OCI-LY1 (cell line): ENCODE data around the gene TRABD2B.

Source experiments
- H2AFZ ChIP-seq: fragments of 200-600 bp; sonication (generic), shearing (Covaris generic); 2 replicates; pipeline ENCODE4 v1.6.0; 2014; ENCODE audit warnings: antibody characterized with exemption, mild to moderate bottlenecking, low read length
- H3F3A ChIP-seq: fragments of 200-600 bp; sonication (generic), shearing (Covaris generic); 2 replicates; pipeline ENCODE4 v1.6.0; 2014; ENCODE audit warnings: mild to moderate bottlenecking, antibody characterized with exemption, low read length, moderate library complexity; ENCODE audit not compliant: insufficient read depth
- H3K27ac ChIP-seq: fragments of 200-600 bp; sonication (generic); 2 replicates; pipeline ENCODE4 v1.5.1; 2014; ENCODE audit warnings: low read length, mixed run types, mild to moderate bottlenecking, low read depth; ENCODE audit not compliant: poor library complexity, severe bottlenecking
- H3K27me3 ChIP-seq: fragments of 200-600 bp; sonication (generic); 2 replicates; pipeline ENCODE4 v1.6.0; 2014; ENCODE audit warnings: antibody characterized with exemption, mild to moderate bottlenecking, low read length, moderate library complexity; ENCODE audit not compliant: insufficient read depth
- H3K36me3 ChIP-seq: fragments of 200-600 bp; sonication (generic); 2 replicates; pipeline ENCODE4 v1.6.1; 2014; ENCODE audit warnings: mild to moderate bottlenecking, antibody characterized with exemption, low read length, moderate library complexity, mixed read lengths; ENCODE audit not compliant: insufficient read depth
- H3K4me1 ChIP-seq: fragments of 200-600 bp; sonication (generic); 2 replicates; pipeline ENCODE4 v1.5.1; 2014; ENCODE audit warnings: mild to moderate bottlenecking, low read length, moderate library complexity; ENCODE audit not compliant: insufficient read depth, severe bottlenecking
- H3K4me2 ChIP-seq: fragments of 200-600 bp; sonication (generic), shearing (Covaris generic); 2 replicates; pipeline ENCODE4 v1.6.1; 2014; ENCODE audit warnings: low read length
- H3K4me3 ChIP-seq: fragments of 200-600 bp; sonication (generic); 2 replicates; pipeline ENCODE4 v1.5.1; 2014; ENCODE audit warnings: low read length, low read depth, mild to moderate bottlenecking, mixed read lengths; ENCODE audit not compliant: poor library complexity, severe bottlenecking
- H3K79me2 ChIP-seq: fragments of 200-600 bp; shearing (Covaris generic); 2 replicates; pipeline ENCODE4 v1.6.1; 2016; ENCODE audit warnings: mixed run types, low read length, mixed read lengths; ENCODE audit not compliant: insufficient read depth
- H3K9ac ChIP-seq: fragments of 200-600 bp; sonication (generic), shearing (Covaris generic); 2 replicates; pipeline ENCODE4 v1.6.1; 2014; ENCODE audit warnings: mild to moderate bottlenecking, low read length, mixed read lengths
- H3K9me2 ChIP-seq: fragments of 200-600 bp; sonication (generic), shearing (Covaris generic); 2 replicates; pipeline ENCODE4 v1.6.1; 2014; ENCODE audit warnings: low read depth, mild to moderate bottlenecking, low read length, mixed read lengths
- H3K9me3 ChIP-seq: fragments of 200-600 bp; shearing (Covaris generic); 2 replicates; pipeline ENCODE4 v1.6.1; 2014; ENCODE audit warnings: low read length, mixed read lengths
- H4K20me1 ChIP-seq: fragments of 200-600 bp; sonication (generic), shearing (Covaris generic); 2 replicates; pipeline ENCODE4 v1.6.0; 2016; ENCODE audit warnings: mild to moderate bottlenecking, low read length; ENCODE audit not compliant: insufficient read depth
- CTCF ChIP-seq: fragments of 200-600 bp; sonication (generic), shearing (Covaris generic); IDR thresholded peaks from 2 replicates; pipeline ENCODE4 v1.5.1; 2017; ENCODE audit warnings: mild to moderate bottlenecking, antibody characterized with exemption, low read length, moderate library complexity, mixed read lengths
- EZH2 ChIP-seq: fragments of 200-600 bp; sonication (generic), shearing (Covaris generic); IDR thresholded peaks from 2 replicates; pipeline ENCODE4 v1.8.0; 2017; ENCODE audit warnings: borderline replicate concordance, mixed run types, mild to moderate bottlenecking, antibody characterized with exemption, low read length, moderate library complexity, mixed read lengths

Gene TRABD2B

GRCh38 chr1:48031676-48032075 lies 34.5 kb upstream of the TRABD2B start:
- Histone ChIP-seq H3K9ac (no peak overlapping the region), H3K9me3 (no peaks in the 10 kb centered on the region), H3K9me2 (no peaks in the 10 kb centered on the region), H3K4me3 (no peak overlapping the region), H3K27me3 (no peaks in the 10 kb centered on the region), H3K79me2 (no peaks in the 10 kb centered on the region), H4K20me1 (no peaks in the 10 kb centered on the region), H3K4me2 (no peak overlapping the region), H2AFZ (no peak overlapping the region), H3K27ac (no peak overlapping the region), H3K4me1 (no peaks in the 10 kb centered on the region), H3K36me3 (no peaks in the 10 kb centered on the region), H3F3A (no peaks in the 10 kb centered on the region)
- TF ChIP-seq EZH2 (no peak), CTCF (no peak)

GRCh38 chr1:48030696-48031365 lies 33.6 kb upstream of the TRABD2B start:
- Histone ChIP-seq H3F3A (no peaks in the 10 kb centered on the region), H3K36me3 (no peaks in the 10 kb centered on the region), H3K9me2 (no peaks in the 10 kb centered on the region), H3K4me1 (no peaks in the 10 kb centered on the region), H3K4me2 (no peak overlapping the region), H3K27me3 (no peaks in the 10 kb centered on the region), H3K9me3 (no peaks in the 10 kb centered on the region), H3K4me3 (no peak overlapping the region), H3K79me2 (no peaks in the 10 kb centered on the region), H3K27ac (no peak overlapping the region), H2AFZ (no peak overlapping the region), H3K9ac (no peak overlapping the region), H4K20me1 (no peaks in the 10 kb centered on the region)
- no peak for TF ChIP-seq EZH2
- no peak for TF ChIP-seq CTCF

- Histone ChIP-seq H2AFZ (no peak overlapping the region), H3K4me3 (no peak overlapping the region), H3K9me2 (no peaks in the 10 kb centered on the region), H3K27me3 (no peaks in the 10 kb centered on the region), H3K9me3 (no peaks in the 10 kb centered on the region), H4K20me1 (no peaks in the 10 kb centered on the region), H3F3A (no peaks in the 10 kb centered on the region), H3K27ac (no peak overlapping the region), H3K79me2 (no peaks in the 10 kb centered on the region), H3K36me3 (no peaks in the 10 kb centered on the region), H3K4me1 (no peaks in the 10 kb centered on the region), H3K4me2 (no peak overlapping the region), H3K9ac (no peak overlapping the region)
- TF ChIP-seq CTCF (no peak), EZH2 (no peak)
Measured at GRCh38 chr1:48030211-48030610, 33.0 kb upstream of the TRABD2B start.
